ENCODE data around the gene KCNK16.
"Not testable (repeated sequence)": the region's sequence is repeated elsewhere in the genome, so short reads cannot be mapped to it uniquely, and the experiment has no call there.

The KCNK16 gene

DNA sequence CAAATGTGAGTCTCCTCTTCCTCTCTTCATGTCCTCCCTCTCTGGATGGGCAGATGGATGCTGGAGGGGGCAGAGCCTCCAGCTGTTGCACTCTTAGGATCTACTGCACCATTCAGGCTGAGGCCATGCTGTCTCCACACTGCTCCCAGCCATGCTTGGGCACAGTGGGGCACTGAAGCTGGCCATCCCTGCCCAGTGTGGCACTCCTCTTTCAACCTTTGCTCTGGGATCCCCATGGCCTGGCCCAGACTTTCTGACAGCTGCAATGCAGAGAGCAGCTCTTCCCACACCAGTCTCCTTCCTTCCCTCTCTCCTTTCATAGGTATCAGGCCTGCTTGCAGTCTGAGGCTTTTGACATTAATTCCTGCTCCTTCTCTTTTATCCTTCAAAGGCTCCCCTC is 17.6 kb downstream of the KCNK16 start:
- no peak for DNase-seq

DNA sequence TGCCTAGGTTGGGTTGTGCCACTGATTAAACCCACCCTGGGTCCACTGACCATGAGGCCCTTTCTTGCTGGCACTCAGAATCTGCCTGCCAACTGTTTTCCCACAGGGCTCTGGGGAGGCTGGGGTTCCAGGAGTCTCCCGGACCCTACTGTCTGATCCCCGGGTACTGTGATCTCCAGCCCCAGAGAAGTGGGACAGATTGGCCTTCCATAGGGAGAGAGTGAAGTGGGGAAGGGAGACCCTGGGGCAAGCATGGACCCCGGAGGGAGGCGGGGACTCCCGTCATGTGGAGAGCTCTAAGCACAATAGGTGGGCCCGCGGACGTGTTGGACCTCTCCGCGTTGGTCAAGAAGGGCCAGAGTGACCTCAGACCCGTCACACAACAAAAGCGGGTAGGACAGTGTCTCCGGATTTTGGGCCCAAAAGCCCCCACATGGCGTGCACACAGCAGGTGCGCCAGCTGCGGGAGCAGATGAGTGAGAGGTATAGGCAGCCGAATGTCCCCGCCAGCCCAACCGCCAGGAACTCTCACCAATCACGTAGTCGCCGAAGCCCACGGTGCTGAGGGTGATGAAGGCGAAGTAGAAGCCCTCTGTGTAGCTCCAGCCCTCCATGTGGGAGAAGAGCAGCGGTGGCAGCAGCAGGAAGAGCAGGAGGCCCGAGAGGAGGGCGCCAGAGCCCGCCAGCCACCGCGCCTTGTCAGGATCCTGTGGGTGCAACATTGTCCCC is 18.9 kb downstream of the KCNK16 start:
- DNase-seq = no peak

DNA sequence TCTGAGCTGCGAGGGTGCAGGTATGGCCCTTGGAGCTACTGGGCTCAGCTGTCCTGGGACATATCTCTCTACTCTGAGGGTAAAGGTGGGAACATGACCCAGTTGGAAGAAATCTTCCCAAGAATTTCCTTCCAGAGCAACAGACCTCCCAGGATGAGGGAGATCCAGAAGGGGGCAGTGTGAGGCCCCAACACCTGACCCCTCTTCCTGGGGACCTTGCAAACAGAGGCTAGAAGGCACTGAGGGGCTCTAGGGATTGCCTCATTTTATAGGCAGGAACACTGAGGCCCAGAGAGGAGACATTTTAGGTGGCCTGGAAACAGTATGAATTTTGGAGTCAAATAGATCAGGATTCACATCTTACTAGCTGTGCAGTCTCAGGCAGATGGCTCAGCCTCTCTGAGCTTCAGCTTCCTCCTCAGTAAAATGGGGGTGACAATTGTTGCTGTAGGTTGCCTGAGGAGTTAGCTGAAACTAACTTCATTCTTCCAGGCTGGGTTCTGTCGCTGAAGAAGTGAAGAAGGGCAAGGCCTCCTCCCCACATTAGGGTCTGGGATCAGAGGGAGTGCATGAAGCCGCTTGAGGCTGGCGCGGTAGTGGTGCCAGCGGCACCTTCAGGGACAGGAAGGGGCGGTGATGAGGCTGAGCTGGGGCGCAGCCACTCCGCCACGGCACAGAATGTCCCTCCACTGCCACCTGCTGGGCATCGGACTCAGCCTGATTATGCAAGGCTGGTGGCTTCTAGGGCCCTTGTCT is 19.7 kb downstream of the KCNK16 start:
- peak; percentile 54 for DNase-seq

DNA sequence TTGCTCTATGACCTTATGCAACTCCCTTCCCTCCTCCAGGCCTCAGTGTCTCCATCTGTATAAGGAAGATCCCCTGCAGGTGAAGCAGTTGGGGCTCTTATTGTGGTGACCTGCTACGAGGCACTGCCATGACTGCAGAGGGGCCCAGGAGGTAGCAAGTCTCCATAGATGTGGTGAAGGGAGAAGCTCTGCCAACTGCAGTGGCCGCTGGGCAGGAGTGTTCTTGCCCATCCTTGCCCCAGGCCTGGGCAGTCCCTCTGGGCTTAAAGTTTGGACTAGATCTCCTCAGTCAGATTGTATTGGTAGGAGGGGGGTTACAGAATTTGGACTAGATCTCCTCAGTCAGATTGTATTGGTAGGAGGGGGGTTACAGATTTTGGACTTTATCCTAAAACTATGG is 20.5 kb downstream of the KCNK16 start:
- DNase-seq = no peak

DNA sequence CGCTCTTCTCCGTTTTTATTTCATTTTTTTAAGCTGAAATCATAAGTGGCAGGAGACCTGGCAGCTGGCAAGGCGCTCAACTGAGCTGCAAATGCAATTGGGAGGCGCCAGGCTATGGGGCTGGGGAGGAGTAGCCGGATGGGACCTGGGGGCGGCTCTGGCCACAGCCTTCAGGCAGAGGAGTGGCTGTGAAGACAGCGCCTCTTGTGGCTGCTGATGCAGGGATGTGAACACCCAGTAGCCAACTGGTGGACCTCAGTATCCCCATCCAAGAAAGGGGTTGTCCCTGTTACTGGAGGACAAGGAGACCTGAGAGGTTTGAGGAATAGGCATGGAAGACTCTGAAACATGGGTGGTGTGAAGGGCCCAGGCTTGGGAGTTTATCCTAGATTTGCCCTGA is 20.9 kb downstream of the KCNK16 start:
- no peak for DNase-seq

DNA sequence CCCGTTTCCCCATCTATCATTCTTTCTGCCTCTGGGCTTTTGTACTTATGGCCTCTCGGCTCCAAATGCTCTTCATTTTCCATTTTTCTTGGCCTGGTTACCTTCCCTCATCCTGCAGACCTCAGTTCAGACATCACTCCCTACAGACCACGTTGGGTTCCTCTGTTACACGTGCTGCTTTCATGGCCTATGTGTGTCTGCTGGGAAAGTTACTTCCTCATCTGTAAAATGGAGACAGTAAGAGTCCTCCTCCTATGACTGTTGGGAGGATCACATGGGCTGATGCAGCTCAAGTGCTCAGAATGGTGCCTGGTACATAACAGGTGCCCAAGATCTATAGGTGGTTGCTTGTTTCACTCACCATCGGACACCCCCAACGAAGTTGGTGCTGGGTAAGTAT is 21.8 kb downstream of the KCNK16 start:
- no peak for DNase-seq

DNA sequence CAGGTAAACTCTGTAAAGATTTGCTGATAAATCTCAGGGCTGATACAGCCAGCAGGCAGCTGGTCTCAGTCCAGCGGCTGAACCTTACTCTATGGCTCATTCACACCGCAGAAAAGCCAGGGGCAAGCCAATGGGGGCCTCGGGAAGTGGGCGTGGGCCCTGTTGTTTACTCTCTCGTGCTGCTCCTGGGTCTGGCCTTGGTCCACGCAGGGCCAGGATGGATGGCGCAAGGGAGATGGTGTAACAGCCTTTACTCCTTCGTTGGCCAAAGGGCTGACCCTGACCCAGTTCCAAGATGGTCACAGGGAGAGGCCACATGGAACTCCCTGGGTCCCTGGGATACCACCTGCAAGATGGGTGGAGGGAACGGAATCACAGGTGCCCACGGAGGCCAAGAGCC is 24.4 kb downstream of the KCNK16 start:
- no peak for DNase-seq

DNA sequence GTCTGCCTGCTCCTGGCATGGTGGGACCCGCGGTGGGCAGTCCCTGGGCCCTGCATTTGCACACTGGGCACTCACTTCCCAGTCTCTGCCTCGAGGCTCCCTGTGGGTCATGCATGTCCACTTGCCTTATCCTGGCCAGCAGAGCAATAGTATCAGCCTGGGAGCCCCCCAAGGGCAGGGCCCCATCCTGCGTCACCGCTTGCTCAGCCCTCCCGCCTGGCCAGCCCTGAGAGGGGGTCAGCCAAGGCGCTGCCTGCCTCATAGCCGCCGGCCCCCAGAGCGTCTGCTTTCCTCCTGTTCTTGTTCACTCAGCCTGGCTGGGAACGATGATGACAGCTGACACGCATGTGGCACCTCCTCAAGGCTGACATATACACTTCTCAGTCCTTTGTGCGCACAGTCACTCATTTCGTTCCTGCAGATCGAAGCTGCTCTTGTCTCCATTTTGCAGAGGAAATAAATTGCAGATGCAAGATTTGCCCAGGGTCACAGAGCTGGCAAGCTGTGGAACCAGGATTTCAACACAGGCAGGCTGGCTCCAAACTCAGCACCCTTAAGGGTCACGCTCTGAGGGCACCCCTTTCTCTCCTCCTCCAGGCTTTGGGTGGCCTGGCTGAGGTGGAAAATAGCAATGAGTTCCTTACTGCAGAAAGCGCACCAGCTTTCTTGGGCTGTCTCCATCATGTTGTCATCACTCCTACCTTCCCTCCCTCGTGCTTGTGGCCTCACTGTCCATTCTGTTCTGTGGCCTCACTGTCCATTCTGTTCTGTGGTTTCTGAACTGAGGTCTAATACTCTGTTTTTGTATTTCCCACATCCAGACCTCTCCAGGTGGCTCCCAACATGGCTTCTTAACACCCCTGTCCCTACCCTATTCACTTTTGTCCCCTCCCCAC is 25.5 kb downstream of the KCNK16 start:
- peak; percentile 2 for DNase-seq

DNA sequence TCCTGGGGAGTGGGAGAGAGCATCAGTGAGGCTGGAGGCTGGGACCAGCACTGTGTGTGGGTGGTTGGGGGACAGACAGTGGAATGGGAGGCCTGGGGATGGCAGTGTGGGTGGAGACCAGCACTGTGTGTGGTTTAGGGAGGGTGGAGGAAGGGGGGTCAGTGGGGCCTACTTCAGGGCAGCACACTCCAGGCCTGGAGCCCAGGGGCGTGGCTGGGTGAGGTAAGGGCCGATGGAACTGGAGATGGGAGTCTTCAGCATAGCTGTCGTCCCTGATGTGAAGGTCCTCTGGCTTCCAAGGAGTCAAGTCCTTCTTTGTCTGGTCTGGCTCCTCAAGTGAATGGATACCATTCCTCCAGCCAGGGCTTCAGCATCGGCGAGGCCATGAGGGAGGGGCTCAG is 26.9 kb downstream of the KCNK16 start:
- DNase-seq = no peak

DNA sequence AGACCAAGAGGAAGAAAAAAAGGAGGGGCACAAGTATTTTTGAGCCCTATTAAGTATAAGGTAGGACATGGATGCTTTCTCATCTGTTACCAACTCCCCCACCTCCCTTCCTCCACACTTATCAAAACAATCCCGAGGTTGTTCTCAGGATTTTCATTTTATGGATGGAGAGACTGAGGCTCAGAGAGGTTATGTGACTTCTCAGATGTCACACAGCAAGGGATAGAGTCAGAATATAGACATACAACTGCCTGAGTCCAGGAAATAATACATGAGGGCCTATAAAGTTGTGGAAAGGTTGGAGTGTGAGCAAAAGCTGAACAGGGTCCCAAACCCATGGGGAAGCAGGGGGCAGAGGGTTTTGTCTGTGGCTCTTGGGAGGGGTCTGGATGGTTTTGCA is 27.6 kb downstream of the KCNK16 start:
- no peak for DNase-seq

DNA sequence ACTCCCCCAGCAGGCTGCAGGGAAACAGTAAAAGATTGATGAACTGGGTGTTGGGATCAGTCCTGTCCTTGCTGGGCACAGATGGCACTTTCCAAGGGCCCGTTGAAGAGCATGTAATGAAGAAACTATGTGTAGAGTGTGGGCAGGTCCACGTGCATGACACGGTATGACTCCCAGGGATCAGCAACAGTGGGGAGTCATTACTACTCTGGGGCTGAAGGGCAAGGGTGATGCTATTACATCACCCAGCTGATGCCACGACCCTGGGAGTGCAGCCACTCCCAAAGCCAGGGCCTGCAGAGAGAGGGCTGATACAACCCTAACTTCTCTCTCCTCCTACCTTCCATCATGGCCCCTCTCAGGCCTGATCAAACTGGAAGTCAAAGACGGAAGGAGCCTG is 28.4 kb downstream of the KCNK16 start:
- no peak for DNase-seq

DNA sequence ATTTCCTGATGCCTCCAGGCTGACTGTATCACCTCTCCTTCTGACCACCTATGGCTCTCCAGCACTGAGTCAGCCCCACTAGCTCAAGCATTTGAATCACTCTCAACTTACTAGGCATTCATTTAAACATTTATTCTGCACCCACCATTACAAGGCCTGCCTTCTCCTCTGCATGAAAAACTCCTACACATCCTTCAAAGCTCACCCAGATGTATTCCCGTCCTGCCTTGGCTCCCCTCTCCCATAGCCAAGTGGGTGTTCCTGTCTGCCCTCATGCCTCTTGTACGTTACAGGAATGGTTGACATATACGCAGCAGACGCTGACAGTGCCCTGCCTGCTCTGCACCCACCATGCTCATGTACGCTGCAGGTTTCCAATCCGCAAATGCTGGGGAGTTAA is 29.9 kb downstream of the KCNK16 start:
- no peak for DNase-seq

DNA sequence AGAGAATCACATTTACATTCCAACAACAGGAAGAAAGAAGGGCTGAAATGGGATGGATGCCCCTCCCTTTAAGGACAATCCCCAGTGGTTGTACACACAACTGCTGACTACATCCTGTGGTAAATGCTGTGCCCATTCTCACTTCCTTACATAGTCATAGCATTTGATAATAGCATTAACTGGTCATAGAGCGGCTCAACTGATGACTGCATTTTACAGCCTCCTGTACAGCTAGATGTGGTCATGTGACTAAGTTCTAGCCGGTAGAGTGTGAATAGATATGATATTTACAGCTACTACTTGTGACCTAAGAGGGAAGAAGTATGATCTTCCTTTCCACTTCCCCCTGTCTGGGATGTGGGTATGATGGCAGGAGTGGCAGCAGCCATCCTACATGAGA is 33.0 kb downstream of the KCNK16 start:
- DNase-seq = no peak

DNA sequence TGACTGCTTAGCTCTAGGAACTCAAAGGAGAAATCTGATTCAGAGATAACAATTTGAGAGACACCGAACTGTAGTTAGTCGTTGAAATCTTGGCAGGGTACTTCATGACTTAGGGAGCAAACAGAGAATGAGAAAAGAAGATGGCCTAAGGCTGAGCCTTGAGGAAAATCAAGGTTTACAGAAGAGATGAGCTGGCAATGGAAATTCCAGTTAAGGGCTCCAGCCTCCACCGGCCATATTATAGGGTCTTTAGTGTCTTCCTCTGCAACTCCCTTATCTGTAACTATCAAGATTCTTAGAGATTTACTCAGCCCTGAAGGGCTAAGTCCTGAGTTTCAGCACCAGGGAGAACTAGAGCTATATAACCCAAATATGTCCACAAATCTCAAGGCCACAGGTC is 34.9 kb downstream of the KCNK16 start:
- DNase-seq = no peak

DNA sequence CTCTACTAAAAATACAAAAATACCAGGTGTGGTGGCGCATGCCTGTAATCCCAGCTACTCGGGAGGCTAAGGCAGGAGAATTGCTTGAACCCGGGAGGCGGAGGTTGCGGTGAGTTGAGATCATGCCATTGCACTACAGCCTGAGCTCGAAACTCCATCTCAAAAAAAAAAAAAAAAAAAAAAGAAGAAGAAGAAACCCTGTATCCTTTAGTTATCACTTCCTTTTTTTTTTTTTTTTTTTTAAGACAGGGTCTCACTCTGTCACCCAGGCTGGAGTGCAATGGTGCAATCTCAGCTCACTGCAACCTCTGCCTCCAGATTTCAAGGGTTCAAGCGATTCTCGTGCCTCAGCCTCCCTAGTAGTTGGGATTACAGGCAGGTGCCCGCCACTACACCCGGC is 35.9 kb downstream of the KCNK16 start:
- DNase-seq = not testable (repeated sequence)

DNA sequence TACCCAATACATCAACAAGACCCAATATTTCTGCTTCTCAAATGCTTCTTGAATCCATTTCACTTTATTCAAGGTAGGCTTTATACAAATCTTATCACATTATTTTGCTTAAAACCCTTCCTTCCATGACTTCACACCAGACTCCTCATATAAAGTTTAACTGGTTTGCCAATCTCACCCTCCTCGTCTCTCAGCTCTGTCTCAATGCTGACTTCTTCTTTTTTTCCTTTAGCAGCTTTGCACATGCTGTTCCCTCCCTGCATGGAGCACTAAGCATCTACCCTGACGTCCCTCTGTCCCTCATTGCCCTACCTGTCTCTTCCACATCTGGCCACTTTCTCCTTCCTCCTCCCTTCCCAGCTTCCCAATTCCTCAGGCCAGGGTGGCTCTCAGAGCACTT is 39.7 kb downstream of the KCNK16 start:
- no peak for DNase-seq

DNA sequence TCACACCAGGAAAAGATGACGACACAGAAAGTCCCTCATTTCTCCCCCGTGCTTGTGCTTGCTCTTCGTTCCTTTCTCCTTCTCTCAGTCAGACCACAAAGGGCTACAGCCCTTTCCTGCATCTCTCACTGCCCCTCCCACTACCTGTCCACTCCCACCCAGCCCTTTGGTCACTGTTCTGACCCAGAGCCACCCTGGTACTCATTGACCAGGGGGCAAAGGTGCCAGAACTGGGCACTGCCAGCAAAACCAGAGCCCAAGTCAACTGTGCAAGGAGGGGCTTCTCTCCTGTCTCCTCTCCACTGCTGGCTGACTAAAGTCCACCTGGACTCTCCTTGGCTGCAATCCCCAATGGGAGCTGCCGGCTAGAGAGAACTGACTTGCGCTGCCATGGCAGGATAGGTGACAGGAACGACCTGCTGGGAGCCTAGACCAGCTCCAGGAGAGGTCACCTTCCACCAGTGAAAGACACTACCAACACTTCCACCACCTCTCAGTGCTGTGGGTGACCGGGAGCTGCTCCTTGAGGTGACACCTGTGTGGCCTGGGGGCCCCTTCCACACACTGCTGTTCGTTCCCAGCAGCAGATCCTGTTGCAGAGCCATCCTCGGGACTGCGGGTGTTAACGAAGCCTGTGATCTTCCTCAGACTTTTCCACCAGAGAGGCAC is 41.1 kb downstream of the KCNK16 start:
- no peak for DNase-seq

DNA sequence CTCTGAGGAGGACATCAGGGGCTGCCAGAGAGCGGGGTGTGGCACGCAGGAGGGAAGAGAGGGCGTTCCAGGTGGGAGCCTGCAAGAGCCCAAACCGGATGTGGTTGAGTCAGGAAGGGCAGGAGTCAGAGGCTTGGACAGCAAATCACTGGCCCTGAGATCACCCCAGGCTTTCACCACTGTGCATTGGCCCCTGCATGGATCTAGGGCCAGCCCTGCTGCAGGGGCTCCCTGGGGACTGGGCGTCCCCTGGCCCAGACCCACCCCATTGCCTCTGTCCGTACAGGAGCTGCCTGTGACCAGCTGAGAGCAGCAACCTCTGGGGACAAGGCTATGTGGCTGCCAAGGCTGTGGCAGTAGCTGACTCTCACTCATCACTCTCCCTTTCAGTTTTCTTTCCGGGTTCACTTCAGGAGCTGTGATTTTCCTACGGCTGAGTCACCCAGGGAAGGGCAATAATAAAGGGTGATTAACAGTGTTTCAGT is 42.2 kb downstream of the KCNK16 start:
- DNase-seq = no peak

DNA sequence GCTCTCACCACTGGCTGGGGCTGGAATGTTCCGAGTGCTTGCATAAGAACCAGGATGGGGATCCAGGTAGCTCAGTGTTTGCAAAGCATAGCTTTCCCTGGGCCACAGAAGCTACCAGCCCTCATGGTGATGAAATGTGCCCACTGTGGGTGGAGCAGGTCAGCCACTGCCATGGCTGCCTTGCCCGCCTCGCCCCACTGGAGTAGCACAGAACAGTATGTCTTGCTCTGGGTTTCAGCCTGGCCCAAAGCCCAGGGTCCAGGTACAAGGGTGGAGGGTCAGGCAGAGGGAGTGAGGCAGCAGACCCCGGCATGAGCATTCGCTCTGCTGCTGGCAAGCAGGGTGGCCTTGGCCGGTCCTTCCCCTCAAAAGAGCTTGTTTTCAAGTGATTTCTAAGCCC is 43.0 kb downstream of the KCNK16 start:
- DNase-seq = no peak

DNA sequence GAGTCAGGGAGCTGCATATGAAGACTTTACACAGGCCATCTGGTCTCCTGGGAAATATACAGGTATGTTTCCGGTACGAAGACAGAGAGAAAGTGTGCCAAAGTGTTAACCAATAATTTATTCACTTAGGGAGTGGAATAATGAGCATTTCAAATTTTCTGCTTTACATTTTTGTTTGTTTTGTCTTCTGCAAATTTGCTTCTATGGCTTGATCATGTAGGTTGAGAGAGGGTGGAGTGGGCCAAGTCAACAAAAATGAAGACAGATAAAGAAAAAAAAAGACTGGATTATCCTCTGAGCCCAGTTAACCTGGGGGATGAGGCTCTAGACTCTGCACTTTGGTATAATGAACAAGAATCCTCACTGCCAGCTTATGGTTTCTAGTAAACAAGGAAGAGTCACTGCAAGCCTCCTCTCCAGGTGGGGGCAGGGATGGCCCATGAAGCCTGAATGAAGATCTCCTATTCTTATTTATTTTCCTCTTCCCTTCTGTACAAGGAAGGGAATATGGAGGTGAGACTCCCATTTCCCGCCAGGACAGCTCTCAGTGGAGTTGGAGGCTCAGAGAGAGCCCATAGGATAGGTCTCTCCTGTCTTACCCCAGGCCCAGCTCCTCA is 46.0 kb downstream of the KCNK16 start:
- DNase-seq = no peak

DNA sequence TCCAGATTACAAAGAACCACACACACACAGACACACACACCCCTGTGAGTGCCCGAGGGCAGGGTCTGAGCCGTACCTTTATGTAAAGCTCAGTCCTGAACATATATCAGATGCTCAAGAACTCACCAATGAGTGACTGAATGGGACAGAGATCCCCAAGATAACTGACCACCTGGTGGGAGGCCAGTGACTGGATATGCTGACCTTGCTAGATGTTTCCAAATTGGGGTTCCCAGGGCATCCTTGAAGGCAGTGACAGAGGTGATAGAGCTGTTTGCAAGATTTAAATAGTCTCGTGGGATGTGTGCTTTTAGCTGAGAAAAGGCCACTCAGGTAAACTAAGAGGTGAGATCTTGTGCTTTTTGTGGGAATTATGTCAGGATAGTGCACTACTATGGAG is 47.6 kb downstream of the KCNK16 start:
- no peak for DNase-seq

DNA sequence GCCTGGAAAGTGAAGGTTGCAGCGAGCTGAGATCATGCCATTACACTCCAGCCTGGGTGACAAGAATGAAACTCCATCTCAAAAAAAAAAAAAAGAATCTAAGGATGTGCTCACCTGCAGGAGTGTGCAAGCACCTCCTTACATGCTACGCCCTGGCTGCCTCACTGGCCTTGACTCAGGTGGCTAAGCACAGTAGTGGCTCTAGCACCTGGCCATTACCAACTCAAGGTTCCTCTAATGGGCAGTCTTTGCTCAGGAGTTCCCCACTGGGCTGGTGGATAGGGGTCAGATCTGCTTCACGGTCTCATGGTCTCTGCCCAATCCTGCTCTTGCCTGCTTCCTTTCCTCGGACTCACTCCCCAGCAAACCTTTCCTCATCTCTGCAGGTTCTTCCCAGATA is 48.0 kb downstream of the KCNK16 start:
- no peak for DNase-seq

DNA sequence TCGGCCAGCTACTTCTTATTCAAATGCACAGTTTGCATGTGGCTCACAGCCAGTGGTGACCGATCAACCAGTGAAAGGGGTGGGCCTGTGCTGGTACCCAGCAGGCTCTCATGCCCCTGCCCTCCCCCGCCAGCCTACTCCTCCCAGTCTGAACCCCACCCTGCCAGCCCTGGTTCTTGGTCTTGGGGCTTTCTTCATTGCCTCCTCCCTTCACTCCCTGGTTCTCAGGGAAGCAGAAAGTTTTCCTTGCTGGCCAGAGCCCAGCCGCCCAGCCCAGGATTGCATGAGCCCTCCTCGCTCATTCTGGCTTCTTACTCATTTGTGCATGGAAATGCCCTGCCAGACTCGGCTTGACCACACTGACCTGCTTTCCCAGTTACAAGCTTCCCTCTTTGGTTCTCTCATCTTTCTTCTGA is 49.1 kb downstream of the KCNK16 start:
- no peak for DNase-seq
